IMR-90 (cell line): ENCODE data around the gene NCKAP5. TPM values are rescaled to one million over a fixed set of nuclear protein-coding genes. Genes with fewer than 3 reads are reported as not detected.

Source experiments
- ATAC-seq: fragments of 200-7000 bp; cut with Tn5 transposase; 2 replicates; pipeline ENCODE4 v1.9.1; 2020; ENCODE audit warnings: low read depth, mild to moderate bottlenecking, moderate library complexity
- BruUV-seq: library from RNA; stranded (reverse); fragments of 400-500 nt; replicated peaks from 2 replicates; lab custom pipeline; 2021; lab: Mats Ljungman, UMichigan
- CTCF ChIA-PET: fragments of 300-600 bp; formaldehyde crosslinking; extraction: SDS; loops from one replicate; lab custom pipeline; 2021; ENCODE audit warnings: antibody characterized with exemption; lab: Yijun Ruan, JAX
- POLR2A ChIA-PET: fragments of 300-600 bp; sonication (Branson Sonifier 250); formaldehyde crosslinking; loops from one replicate; lab custom pipeline; 2022; ENCODE audit warnings: antibody characterized with exemption; ENCODE audit not compliant: unreplicated experiment; lab: Charles Lee
- DNase-seq: peaks from one replicate; pipeline ENCODE4 v3.0.0; 2013
- H2AFZ ChIP-seq: replicated peaks from 2 replicates; pipeline ENCODE3; 2013; ENCODE audit warnings: low read length, mild to moderate bottlenecking; ENCODE audit not compliant: poor library complexity
- H2AK5ac ChIP-seq: 2 replicates; pipeline ENCODE4 v1.6.1; 2013; ENCODE audit warnings: low read depth, low read length, inconsistent platforms
- H2AK9ac ChIP-seq: replicated peaks from 2 replicates; pipeline ENCODE3; 2013; ENCODE audit warnings: mild to moderate bottlenecking, low read depth, low read length, moderate library complexity; ENCODE audit not compliant: poor library complexity
- H2BK120ac ChIP-seq: 2 replicates; pipeline ENCODE4 v1.6.1; 2013; ENCODE audit warnings: low read depth, low read length, inconsistent platforms
- H2BK15ac ChIP-seq: 3 replicates; pipeline ENCODE4 v1.6.1; 2013; ENCODE audit warnings: low read depth, low read length, inconsistent platforms
- H2BK20ac ChIP-seq: 2 replicates; pipeline ENCODE4 v1.6.1; 2013; ENCODE audit warnings: low read depth, mild to moderate bottlenecking, inconsistent platforms, low read length, moderate library complexity
- H2BK5ac ChIP-seq: 2 replicates; pipeline ENCODE4 v1.6.1; 2013; ENCODE audit warnings: mild to moderate bottlenecking, low read depth, low read length, inconsistent platforms; ENCODE audit not compliant: poor library complexity, severe bottlenecking
- H3K14ac ChIP-seq: replicated peaks from 2 replicates; pipeline ENCODE4 v1.6.1; 2013; ENCODE audit warnings: low read depth, low read length, inconsistent platforms
- H3K18ac ChIP-seq: 2 replicates; pipeline ENCODE4 v1.6.1; 2013; ENCODE audit warnings: low read depth, low read length, control low read depth
- H3K23ac ChIP-seq: 2 replicates; pipeline ENCODE4 v1.6.1; 2013; ENCODE audit warnings: low read depth, low read length, inconsistent platforms
- H3K27ac ChIP-seq: 2 replicates; pipeline ENCODE4 v1.5.1; 2013; ENCODE audit warnings: mild to moderate bottlenecking, control low read depth, low read length; ENCODE audit not compliant: insufficient read depth
- H3K27me3 ChIP-seq: 2 replicates; pipeline ENCODE4 v1.6.1; 2013; ENCODE audit warnings: low read length; ENCODE audit not compliant: control insufficient read depth, insufficient read depth
- H3K36me3 ChIP-seq: 2 replicates; pipeline ENCODE4 v1.6.1; 2013; ENCODE audit warnings: low read length, mixed read lengths; ENCODE audit not compliant: control insufficient read depth, insufficient read depth
- H3K4ac ChIP-seq: 2 replicates; pipeline ENCODE4 v1.6.1; 2013; ENCODE audit warnings: low read depth, low read length, inconsistent platforms
- H3K4me1 ChIP-seq: 2 replicates; pipeline ENCODE4 v1.6.1; 2013; ENCODE audit warnings: low read length, mixed read lengths; ENCODE audit not compliant: control insufficient read depth, insufficient read depth
- H3K4me2 ChIP-seq: 2 replicates; pipeline ENCODE4 v1.6.1; 2013; ENCODE audit warnings: low read depth, mild to moderate bottlenecking, control low read depth, low read length, moderate library complexity
- H3K4me3 ChIP-seq: 2 replicates; pipeline ENCODE4 v1.5.1; 2013; ENCODE audit warnings: low read depth, mild to moderate bottlenecking, control low read depth, low read length, moderate library complexity; ENCODE audit not compliant: insufficient read depth
- H3K56ac ChIP-seq: 2 replicates; pipeline ENCODE4 v1.6.1; 2013; ENCODE audit warnings: low read length, inconsistent platforms; ENCODE audit not compliant: insufficient read depth; ENCODE audit errors: extremely low read depth
- H3K79me1 ChIP-seq, 2 experiments: 2 replicates each; pipeline ENCODE4 v1.6.1; 2013; ENCODE audit warnings: low read length in 2 of 2, inconsistent platforms in 1 of 2, low read depth in 1 of 2
- H3K9ac ChIP-seq: 2 replicates; pipeline ENCODE4 v1.6.1; 2013; ENCODE audit warnings: low read depth, low read length, control low read depth
- H3K9me1 ChIP-seq: 2 replicates; pipeline ENCODE4 v1.6.1; 2013; ENCODE audit warnings: low read length, inconsistent platforms; ENCODE audit not compliant: insufficient read depth
- H3K9me3 ChIP-seq: 2 replicates; pipeline ENCODE4 v1.6.1; 2013; ENCODE audit warnings: low read length; ENCODE audit not compliant: control insufficient read depth, insufficient read depth
- H4K20me1 ChIP-seq: 2 replicates; pipeline ENCODE4 v1.6.1; 2013; ENCODE audit warnings: low read length, inconsistent platforms; ENCODE audit not compliant: insufficient read depth
- H4K5ac ChIP-seq: 2 replicates; pipeline ENCODE4 v1.6.1; 2013; ENCODE audit warnings: mild to moderate bottlenecking, low read depth, low read length, control low read depth
- H4K8ac ChIP-seq, 2 experiments: 2 replicates each; pipeline ENCODE4 v1.6.1; 2013; ENCODE audit warnings: low read depth in 2 of 2, low read length in 2 of 2, control low read depth in 1 of 2, inconsistent platforms in 1 of 2
- H4K91ac ChIP-seq: 2 replicates; pipeline ENCODE4 v1.6.1; 2013; ENCODE audit warnings: low read depth, low read length, inconsistent platforms; ENCODE audit not compliant: insufficient read depth
- BHLHE40 ChIP-seq: fragments of 150-350 bp; IDR thresholded peaks from 2 replicates; pipeline ENCODE4 v1.6.1; 2016; ENCODE audit warnings: mild to moderate bottlenecking, low read depth, low read length
- CEBPB ChIP-seq: IDR thresholded peaks from 2 replicates; pipeline ENCODE4 v1.6.1; 2012; ENCODE audit warnings: low read depth, low read length, improper control_type of control experiment
- CHD1 ChIP-seq: IDR thresholded peaks from 2 replicates; pipeline ENCODE4 v1.6.1; 2012; ENCODE audit warnings: low read depth, low read length, improper control_type of control experiment
- CTCF ChIP-seq: conservative IDR thresholded peaks from 2 replicates; pipeline ENCODE4 v1.5.1; 2012; ENCODE audit warnings: mild to moderate bottlenecking, low read depth, low read length, improper control_type of control experiment
- FOS ChIP-seq: fragments of 150-350 bp; IDR thresholded peaks from 2 replicates; pipeline ENCODE4 v1.6.1; 2016; ENCODE audit warnings: low read depth, low read length
- MAFK ChIP-seq: IDR thresholded peaks from 2 replicates; pipeline ENCODE4 v1.6.1; 2012; ENCODE audit warnings: low read depth, low read length, improper control_type of control experiment
- MAZ ChIP-seq: IDR thresholded peaks from 2 replicates; pipeline ENCODE4 v1.6.1; 2012; ENCODE audit warnings: low read depth, mild to moderate bottlenecking, low read length, improper control_type of control experiment, moderate library complexity, borderline replicate concordance
- MXI1 ChIP-seq: IDR thresholded peaks from 2 replicates; pipeline ENCODE4 v1.6.1; 2012; ENCODE audit warnings: low read depth, mild to moderate bottlenecking, low read length, moderate library complexity, borderline replicate concordance
- NFE2L2 ChIP-seq: fragments of 150-350 bp; IDR thresholded peaks from 2 replicates; pipeline ENCODE4 v1.6.1; 2016; ENCODE audit warnings: low read depth, mild to moderate bottlenecking, low read length
- POLR2A ChIP-seq: IDR thresholded peaks from 2 replicates; pipeline ENCODE4 v1.6.1; 2012; ENCODE audit warnings: mild to moderate bottlenecking, low read depth, low read length
- RAD21 ChIP-seq: IDR thresholded peaks from 2 replicates; pipeline ENCODE4 v1.6.1; 2012; ENCODE audit warnings: low read length, improper control_type of control experiment
- RCOR1 ChIP-seq: IDR thresholded peaks from 2 replicates; pipeline ENCODE4 v1.6.1; 2012; ENCODE audit warnings: mild to moderate bottlenecking, low read length, improper control_type of control experiment; ENCODE audit not compliant: insufficient replicate concordance
- RFX5 ChIP-seq: IDR thresholded peaks from 2 replicates; pipeline ENCODE4 v1.8.0; 2012; ENCODE audit warnings: low read depth, mild to moderate bottlenecking, low read length, moderate library complexity
- SMC3 ChIP-seq: fragments of 150-350 bp; IDR thresholded peaks from 2 replicates; pipeline ENCODE4 v1.6.1; 2016; ENCODE audit warnings: low read depth, mild to moderate bottlenecking, antibody characterized with exemption, low read length, moderate library complexity
- USF2 ChIP-seq: fragments of 150-350 bp; IDR thresholded peaks from 2 replicates; pipeline ENCODE4 v1.6.1; 2017; ENCODE audit warnings: mild to moderate bottlenecking, antibody characterized with exemption, low read length, low read depth
- WGBS, 2 experiments: methylation state at CpG; one replicate each; pipeline versions ENCODE4 v1.1.5 to v1.1.7; 2013; ENCODE audit warnings: missing lambda C conversion rate in 2 of 2; ENCODE audit not compliant: insufficient read length in 1 of 2; ENCODE audit errors: extremely low coverage in 2 of 2; 5-methylcytosine and 5-hydroxymethylcytosine counted together
- dilution Hi-C: fragments of 300-500 bp; cut with HindIII; formaldehyde crosslinking; loops from one replicate; pipeline ENCODE4 v1.14.3; 2018; ENCODE audit warnings: low sequenced_read_pairs; ENCODE audit not compliant: unreplicated experiment
- in situ Hi-C: fragments of 300-500 bp; cut with MboI; formaldehyde crosslinking; loops from 3 replicates; pipeline ENCODE4 v1.14.3; 2019; ENCODE audit warnings: low sequenced_read_pairs, inconsistent platforms, mixed read lengths
- intact Hi-C: fragments of 100-400 bp; cut with micrococcal nuclease; formaldehyde crosslinking; loops from 2 replicates; pipeline ENCODE4 v1.10.0; 2022
- polyA plus RNA-seq, 3 experiments: library from polyadenylated mRNA; depleted of rRNA; stranded (reverse); fragments of >200 nt; gene quantifications; 2 replicates each; pipeline ENCODE4 v1.2.3, GENCODE V29; 2012; ENCODE audit warnings: low replicate concordance in 1 of 3
- total RNA-seq: library from RNA; depleted of rRNA; stranded (reverse); fragments of >200 nt; gene quantifications from 2 replicates; pipeline ENCODE4 v1.2.3, GENCODE V29; 2012
- TF ChIP-seq, protein P1 (sequence below): fragments of 150-350 bp; IDR thresholded peaks from 2 replicates; pipeline ENCODE4 v1.6.1; 2016; ENCODE audit warnings: low read depth, mild to moderate bottlenecking, low read length, moderate library complexity, borderline replicate concordance

The NCKAP5 gene
- total and polyA plus RNA-seq, 2 of the 4 experiments (the other 2 are of a cell fraction), result 2.7 to 3.9 TPM

GRCh38 chr2:132741754-132742153 is 826.5 kb downstream of the NCKAP5 start:
- Histone ChIP-seq H2AK5ac (no peak overlapping the region), H3K36me3 (no peaks in the 10 kb centered on the region), H3K27me3 (no peaks in the 10 kb centered on the region), H2BK5ac (no peak overlapping the region), H3K9me3 (no peaks in the 10 kb centered on the region), H4K20me1 (no peaks in the 10 kb centered on the region), H3K9me1 (no peaks in the 10 kb centered on the region), H2AK9ac (no peak overlapping the region), H3K4me3 (no peak overlapping the region), H2BK15ac (no peak overlapping the region), H3K27ac (no peak overlapping the region), H3K9ac (no peak overlapping the region), H4K91ac (no peak overlapping the region), H2AFZ (no peak overlapping the region), H4K8ac (no peak overlapping the region; a peak in 1 of 4 replicates), H2BK20ac (no peak overlapping the region), H3K79me1 (no peaks in the 10 kb centered on the region), H3K4me1 (peaks cover 5% of the 10 kb centered on the region; the same call in 1 of the 2 replicates), H3K56ac (no peak overlapping the region), H3K18ac (no peak overlapping the region; the same call in 1 of the 2 replicates), H3K4me2 (no peak overlapping the region), H3K14ac (no peak overlapping the region), H3K4ac (no peak overlapping the region), H3K23ac (no peak overlapping the region), H4K5ac (no peak overlapping the region), H2BK120ac (no peak overlapping the region)
- intact Hi-C loops, result no loop called here
- dilution Hi-C loops, result no loop called here
- TF ChIP-seq USF2 (no peak), MAFK (no peak), NFE2L2 (no peak), FOS (no peak), CTCF (no peak), MAZ (no peak), CHD1 (no peak), CEBPB (no peak), RCOR1 (no peak), RFX5 (no peak), MXI1 (no peak), RAD21 (no peak), POLR2A (no peak), SMC3 (no peak), BHLHE40 (no peak)
- TF ChIP-seq, protein P1, sequence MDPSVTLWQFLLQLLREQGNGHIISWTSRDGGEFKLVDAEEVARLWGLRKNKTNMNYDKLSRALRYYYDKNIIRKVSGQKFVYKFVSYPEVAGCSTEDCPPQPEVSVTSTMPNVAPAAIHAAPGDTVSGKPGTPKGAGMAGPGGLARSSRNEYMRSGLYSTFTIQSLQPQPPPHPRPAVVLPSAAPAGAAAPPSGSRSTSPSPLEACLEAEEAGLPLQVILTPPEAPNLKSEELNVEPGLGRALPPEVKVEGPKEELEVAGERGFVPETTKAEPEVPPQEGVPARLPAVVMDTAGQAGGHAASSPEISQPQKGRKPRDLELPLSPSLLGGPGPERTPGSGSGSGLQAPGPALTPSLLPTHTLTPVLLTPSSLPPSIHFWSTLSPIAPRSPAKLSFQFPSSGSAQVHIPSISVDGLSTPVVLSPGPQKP, result no peak
- peak; percentile 70 for DNase-seq
- 100% methylated on average over 1 of the region's 3 CpGs; no CpG with 5 or more reads in 1 of the 2 experiments for WGBS, 2 experiments
- peak; percentile 63 for ATAC-seq
- POLR2A ChIA-PET, result no interaction called here
- CTCF ChIA-PET, result no interaction called here
- in situ Hi-C loops, result no loop called here
- BruUV-seq, result TSS peak; percentile 14
